BE2C (cell line): ENCODE data around the gene ARFGAP3.

Experiments
- DNase-seq: peaks from one replicate; pipeline ENCODE4 v3.0.0-alpha.2; 2020
- H3K27me3 ChIP-seq: fragments of 250-450 bp; sonication (Bioruptor Pico); 2 replicates; pipeline ENCODE4 v1.5.1; 2020; ENCODE audit warnings: mild to moderate bottlenecking
- H3K36me3 ChIP-seq: fragments of 250-450 bp; sonication (Bioruptor Pico); 2 replicates; pipeline ENCODE4 v1.5.1; 2020; ENCODE audit warnings: mild to moderate bottlenecking
- H3K4me1 ChIP-seq: fragments of 250-450 bp; sonication (Bioruptor Pico); 2 replicates; pipeline ENCODE4 v1.5.1; 2020
- H3K4me3 ChIP-seq: 2 replicates; pipeline ENCODE4 v1.5.1; 2011; ENCODE audit warnings: low read depth, low read length
- H3K9me3 ChIP-seq: fragments of 250-450 bp; sonication (Bioruptor Pico); 2 replicates; pipeline ENCODE4 v1.5.1; 2020
- TF ChIP-seq, protein P1 (sequence below): IDR thresholded peaks from 2 replicates; pipeline ENCODE4 v1.5.1; 2012; ENCODE audit warnings: mild to moderate bottlenecking, low read depth, low read length

Gene ARFGAP3

DNA sequence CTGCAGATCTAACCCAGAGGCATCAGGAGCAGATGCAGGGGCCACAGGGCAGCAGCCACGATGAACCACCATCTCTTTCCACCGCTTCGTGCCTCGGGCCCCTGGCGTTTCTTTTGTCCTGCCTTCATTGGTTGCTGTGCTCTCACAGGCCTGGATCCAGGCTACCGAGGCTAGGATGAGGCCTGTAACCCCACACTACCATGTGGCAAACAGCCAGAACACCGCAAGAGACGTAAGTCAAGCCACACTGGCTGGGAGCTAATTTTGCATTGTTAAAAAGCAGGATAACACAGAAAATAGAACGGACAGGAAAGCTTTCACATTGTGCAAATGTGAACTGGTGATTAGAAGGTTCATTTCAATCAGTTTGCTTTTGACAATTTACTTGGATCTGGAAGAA, 15.7 kb upstream of the ARFGAP3 start:
- no peaks in the 10 kb centered on the region for H3K9me3 ChIP-seq
- H3K27me3 ChIP-seq, result no peaks in the 10 kb centered on the region
- no peak for DNase-seq
- no peak overlapping the region for H3K4me3 ChIP-seq
- H3K4me1 ChIP-seq, result no peaks in the 10 kb centered on the region
- H3K36me3 ChIP-seq, result peaks cover 14% of the 10 kb centered on the region
- TF ChIP-seq, protein P1, sequence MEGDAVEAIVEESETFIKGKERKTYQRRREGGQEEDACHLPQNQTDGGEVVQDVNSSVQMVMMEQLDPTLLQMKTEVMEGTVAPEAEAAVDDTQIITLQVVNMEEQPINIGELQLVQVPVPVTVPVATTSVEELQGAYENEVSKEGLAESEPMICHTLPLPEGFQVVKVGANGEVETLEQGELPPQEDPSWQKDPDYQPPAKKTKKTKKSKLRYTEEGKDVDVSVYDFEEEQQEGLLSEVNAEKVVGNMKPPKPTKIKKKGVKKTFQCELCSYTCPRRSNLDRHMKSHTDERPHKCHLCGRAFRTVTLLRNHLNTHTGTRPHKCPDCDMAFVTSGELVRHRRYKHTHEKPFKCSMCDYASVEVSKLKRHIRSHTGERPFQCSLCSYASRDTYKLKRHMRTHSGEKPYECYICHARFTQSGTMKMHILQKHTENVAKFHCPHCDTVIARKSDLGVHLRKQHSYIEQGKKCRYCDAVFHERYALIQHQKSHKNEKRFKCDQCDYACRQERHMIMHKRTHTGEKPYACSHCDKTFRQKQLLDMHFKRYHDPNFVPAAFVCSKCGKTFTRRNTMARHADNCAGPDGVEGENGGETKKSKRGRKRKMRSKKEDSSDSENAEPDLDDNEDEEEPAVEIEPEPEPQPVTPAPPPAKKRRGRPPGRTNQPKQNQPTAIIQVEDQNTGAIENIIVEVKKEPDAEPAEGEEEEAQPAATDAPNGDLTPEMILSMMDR, result no peak

DNA sequence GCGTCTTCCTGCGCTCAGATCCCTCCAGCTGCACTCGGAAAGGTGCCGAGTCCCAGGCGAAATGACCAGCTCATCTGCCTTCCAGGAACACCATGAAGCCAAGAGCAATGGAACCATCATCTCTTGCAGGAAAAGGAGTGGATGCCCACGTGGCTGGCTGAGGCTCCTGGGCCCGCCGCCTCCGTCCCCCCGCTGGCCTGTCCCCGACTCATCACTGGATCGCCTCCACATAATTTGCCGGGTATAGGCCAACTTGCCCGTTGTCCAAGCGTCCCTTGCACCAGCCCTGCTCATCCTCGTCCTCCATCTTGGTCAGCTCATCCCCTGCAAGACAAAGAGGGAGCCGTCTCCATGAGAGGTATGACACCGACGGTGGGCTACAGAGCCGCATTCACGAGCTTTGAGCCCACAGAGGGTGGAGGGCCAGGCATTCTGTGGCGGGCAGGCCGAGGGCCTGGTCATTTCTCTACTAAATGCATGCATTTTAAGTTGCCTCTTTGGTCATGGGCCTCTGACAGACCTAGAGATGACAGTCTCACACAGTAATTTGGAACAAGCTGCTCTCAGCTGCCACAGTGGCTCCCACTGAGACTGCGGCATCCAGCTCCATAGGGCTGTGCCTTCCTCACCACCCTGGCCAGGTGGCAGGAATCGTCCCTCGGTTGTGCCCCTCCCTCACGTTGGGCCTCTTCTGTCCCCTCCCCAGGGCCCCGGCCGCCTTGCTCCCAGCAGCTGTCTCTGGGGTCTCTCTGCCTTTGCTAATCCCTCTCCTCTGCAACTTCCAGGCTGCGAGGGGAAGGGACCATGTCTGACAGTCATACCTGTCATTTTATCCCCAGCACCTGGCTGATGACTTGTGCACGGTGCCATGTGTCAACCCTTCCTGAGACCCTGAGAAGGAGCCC, 14.3 kb upstream of the ARFGAP3 start:
- H3K36me3 ChIP-seq, result peaks cover 14% of the 10 kb centered on the region

DNA sequence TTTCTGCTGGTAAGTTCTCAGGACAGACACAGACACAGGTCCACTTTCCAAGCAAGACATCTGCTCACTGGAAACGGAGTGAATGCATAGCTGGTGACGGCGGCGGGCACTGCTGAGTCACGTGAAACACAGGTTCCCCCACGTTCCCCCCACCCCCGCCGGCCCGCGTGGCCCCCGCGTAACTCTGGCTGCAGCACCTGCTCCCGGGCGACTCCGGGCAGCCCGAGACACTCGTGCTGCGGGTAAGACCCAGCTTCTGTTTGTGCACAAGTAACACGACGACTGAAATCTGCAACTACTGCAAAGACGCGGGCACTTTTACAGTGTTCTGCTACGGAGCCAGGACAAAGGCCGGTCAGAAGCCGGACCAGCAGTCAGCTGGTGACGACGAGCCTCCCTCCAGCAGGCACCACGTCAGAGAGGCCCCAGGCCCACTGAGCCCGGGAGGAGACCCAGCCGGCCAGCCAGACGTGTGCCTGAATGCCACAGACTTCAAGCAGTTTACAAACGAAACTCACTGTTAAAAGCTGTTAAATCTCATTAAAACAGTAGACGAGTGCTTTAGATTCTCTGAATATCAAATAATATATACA, 12.9 kb upstream of the ARFGAP3 start:
- DNase-seq, result no peak
- peaks cover 10% of the 10 kb centered on the region for H3K36me3 ChIP-seq
- no peaks in the 10 kb centered on the region for H3K4me1 ChIP-seq
- H3K9me3 ChIP-seq, result no peaks in the 10 kb centered on the region
- TF ChIP-seq, protein P1, result no peak
- H3K27me3 ChIP-seq, result no peaks in the 10 kb centered on the region
- no peak overlapping the region for H3K4me3 ChIP-seq

More for the DNA sequence above, 14.3 kb upstream of the ARFGAP3 start:
- TF ChIP-seq, protein P1, result no peak
- Histone ChIP-seq H3K4me3 (no peak overlapping the region), H3K9me3 (no peaks in the 10 kb centered on the region), H3K27me3 (no peaks in the 10 kb centered on the region), H3K4me1 (no peaks in the 10 kb centered on the region)
- no peak for DNase-seq

DNA sequence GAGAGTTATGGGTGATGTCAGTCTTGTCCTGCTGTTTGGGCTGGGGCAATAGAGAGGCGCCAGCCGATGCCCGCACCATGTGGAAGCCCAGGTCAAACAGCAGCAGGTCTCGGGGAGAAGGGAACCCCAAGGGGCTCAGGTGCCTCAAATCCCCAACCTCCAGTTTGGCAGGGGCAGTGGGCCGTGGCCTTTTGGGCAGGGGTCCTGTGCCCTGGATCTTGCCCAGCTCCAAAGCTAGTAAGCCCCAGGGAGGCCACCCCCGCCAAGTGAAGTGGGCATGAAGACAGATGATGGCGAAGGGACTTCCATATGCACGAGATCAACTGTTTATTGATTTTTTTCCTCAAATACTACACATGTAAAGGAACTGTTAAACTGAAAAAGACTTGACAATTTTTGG, 12.4 kb upstream of the ARFGAP3 start:
- TF ChIP-seq, protein P1, result no peak
- Histone ChIP-seq H3K36me3 (peaks cover 10% of the 10 kb centered on the region), H3K4me3 (no peak overlapping the region), H3K27me3 (no peaks in the 10 kb centered on the region), H3K4me1 (no peaks in the 10 kb centered on the region), H3K9me3 (no peaks in the 10 kb centered on the region)
- no peak for DNase-seq

DNA sequence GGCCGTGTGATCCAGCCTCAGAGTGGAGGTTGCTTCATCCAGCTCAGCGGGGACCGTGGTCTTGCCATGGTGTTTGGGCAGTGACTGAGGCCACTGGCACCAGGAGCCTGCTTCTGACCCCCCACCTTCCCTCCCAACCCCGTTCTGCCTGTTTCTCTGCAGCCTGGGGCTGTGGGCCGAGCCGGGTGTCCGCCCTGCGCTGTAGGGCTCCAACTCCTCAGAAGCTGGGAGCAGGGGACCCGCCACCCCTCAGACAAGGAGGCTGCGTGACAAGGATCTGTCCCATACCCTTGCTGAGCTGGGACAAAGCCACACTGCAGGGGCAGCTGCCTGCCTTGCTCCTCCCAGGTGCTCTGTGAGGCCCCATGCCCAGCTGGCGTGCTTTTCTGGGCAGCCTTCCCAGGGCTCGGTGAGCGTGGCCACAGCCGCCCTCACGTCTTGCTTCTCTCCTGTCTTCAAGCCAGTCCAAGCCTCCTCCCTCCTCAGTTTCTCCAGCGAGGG, 11.7 kb upstream of the ARFGAP3 start:
- no peaks in the 10 kb centered on the region for H3K27me3 ChIP-seq
- no peaks in the 10 kb centered on the region for H3K4me1 ChIP-seq
- TF ChIP-seq, protein P1, result no peak
- DNase-seq, result no peak
- H3K36me3 ChIP-seq, result peaks cover 10% of the 10 kb centered on the region
- no peak overlapping the region for H3K4me3 ChIP-seq
- no peaks in the 10 kb centered on the region for H3K9me3 ChIP-seq

DNA sequence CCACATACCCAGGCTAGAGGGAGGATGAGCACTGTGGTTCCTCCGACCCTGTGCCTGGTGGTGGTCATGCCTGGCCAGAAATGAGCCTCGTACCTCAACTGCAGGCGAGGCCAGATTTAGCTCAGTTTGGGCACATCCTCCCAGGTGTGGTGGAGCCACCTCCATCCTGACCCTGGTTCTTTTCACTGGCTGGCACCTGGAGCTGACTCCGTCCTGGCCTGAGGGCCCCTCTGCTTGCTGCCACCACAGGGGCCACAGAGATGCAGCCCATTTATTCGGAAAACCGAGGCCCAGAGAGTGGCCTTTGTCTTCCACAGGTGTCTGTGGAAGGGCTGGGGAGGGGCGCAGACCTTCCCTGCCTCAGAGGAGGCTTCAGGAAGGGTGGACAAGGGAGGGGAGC, 9.0 kb upstream of the ARFGAP3 start:
- Histone ChIP-seq H3K36me3 (0 out of 2 replicates have a peak, but pooled peaks cover under 1% of the 10 kb centered on the region), H3K27me3 (no peaks in the 10 kb centered on the region), H3K4me1 (no peaks in the 10 kb centered on the region), H3K9me3 (no peaks in the 10 kb centered on the region), H3K4me3 (no peak overlapping the region)
- TF ChIP-seq, protein P1, result no peak
- no peak for DNase-seq
